Endothelial cell of umbilical vein (primary cell): ENCODE measurements around the gene C9orf153. TPM values are rescaled to one million over a fixed set of nuclear protein-coding genes. Genes with fewer than 3 reads are reported as not detected.
A peak's percentile ranks its signal among the peaks of the same experiment; 100 is the strongest.

Source experiments
- BruUV-seq: library from RNA; stranded (reverse); fragments of 400-500 nt; replicated peaks from 2 replicates; lab custom pipeline; 2021; lab: Mats Ljungman, UMichigan
- CTCF ChIA-PET: fragments of 300-600, 350-600 bp; sonication (Branson Sonifier 250); formaldehyde crosslinking; loops from one replicate; lab custom pipeline; 2021; ENCODE audit warnings: antibody characterized with exemption, inconsistent platforms; lab: Charles Lee
- POLR2A ChIA-PET: fragments of 300-600, 350-600 bp; sonication (Branson Sonifier 250); formaldehyde crosslinking; loops from one replicate; lab custom pipeline; 2021; ENCODE audit warnings: antibody characterized with exemption, inconsistent platforms; lab: Charles Lee
- DNase-seq: peaks from one replicate; pipeline ENCODE4 v3.0.0-alpha.2; 2011; ENCODE audit warnings: low read depth, low spot score
- FAIRE-seq: peaks from 2 replicates; lab custom pipeline; 2011; peaks lifted over from hg19 to GRCh38; lab: Jason Lieb, UNC
- H2AFZ ChIP-seq: 2 replicates; pipeline ENCODE4 v1.6.0; 2012; ENCODE audit warnings: low read depth, low read length, control low read depth, inconsistent platforms
- H3K27ac ChIP-seq: 2 replicates; pipeline ENCODE4 v1.5.1; 2011; ENCODE audit warnings: low read depth, mild to moderate bottlenecking, control low read depth, low read length, moderate library complexity; ENCODE audit not compliant: insufficient read depth
- H3K27me3 ChIP-seq, 2 experiments: 2 replicates each; pipeline versions ENCODE4 v1.6.0 to v1.6.1; 2011; ENCODE audit warnings: low read length in 2 of 2, mixed read lengths in 1 of 2; ENCODE audit not compliant: control insufficient read depth in 2 of 2, insufficient read depth in 2 of 2
- H3K36me3 ChIP-seq, 2 experiments: 2 replicates in 1 of 2; 3 replicates in 1 of 2; pipeline ENCODE4 v1.5.1; 2011; ENCODE audit warnings: low read length in 2 of 2, mild to moderate bottlenecking in 1 of 2, moderate library complexity in 1 of 2; ENCODE audit not compliant: control insufficient read depth in 2 of 2, insufficient read depth in 2 of 2; ENCODE audit errors: extremely low read depth in 1 of 2
- H3K4me1 ChIP-seq: 3 replicates; pipeline ENCODE4 v1.5.1; 2011; ENCODE audit warnings: mild to moderate bottlenecking, low read length; ENCODE audit not compliant: control insufficient read depth, insufficient read depth; ENCODE audit errors: extremely low read depth
- H3K4me2 ChIP-seq: 2 replicates; pipeline ENCODE4 v1.6.1; 2011; ENCODE audit warnings: low read length, control low read depth, mixed read lengths; ENCODE audit not compliant: insufficient read depth
- H3K4me3 ChIP-seq, 3 experiments: fragments of 200-600 bp in 1 of 3; sonication (generic), shearing (Covaris generic) in 1 of 3; replicated peaks in 1 of 3; 2 replicates each; pipeline ENCODE4 v1.5.1; 2011 to 2016; ENCODE audit warnings: control low read depth in 3 of 3, low read length in 3 of 3, mild to moderate bottlenecking in 2 of 3, inconsistent platforms in 1 of 3, low read depth in 1 of 3, moderate library complexity in 1 of 3; ENCODE audit not compliant: insufficient read depth in 1 of 3
- H3K79me2 ChIP-seq: 2 replicates; pipeline ENCODE4 v1.6.0; 2012; ENCODE audit warnings: low read length, inconsistent platforms; ENCODE audit not compliant: control insufficient read depth, insufficient read depth
- H3K9ac ChIP-seq: replicated peaks from 2 replicates; pipeline ENCODE3; 2011; ENCODE audit warnings: low read length, control low read depth; ENCODE audit not compliant: insufficient read depth; ENCODE audit errors: extremely low read depth
- H3K9me1 ChIP-seq: replicated peaks from 3 replicates; pipeline ENCODE4 v1.6.0; 2011; ENCODE audit warnings: mild to moderate bottlenecking, low read length; ENCODE audit not compliant: control insufficient read depth, insufficient read depth; ENCODE audit errors: extremely low read depth
- H3K9me3 ChIP-seq: replicated peaks from 2 replicates; pipeline ENCODE4 v1.5.1; 2012; ENCODE audit warnings: low read length, inconsistent platforms; ENCODE audit not compliant: control insufficient read depth, insufficient read depth
- H4K20me1 ChIP-seq: replicated peaks from 2 replicates; pipeline ENCODE3; 2011; ENCODE audit warnings: mild to moderate bottlenecking, low read length; ENCODE audit not compliant: control insufficient read depth, insufficient read depth; ENCODE audit errors: extremely low read depth
- CTCF ChIP-seq, 2 donors: IDR thresholded peaks; 1 replicate in 1 of 2; 2 replicates in 1 of 2; pipeline ENCODE4 v1.5.1; 2011; ENCODE audit warnings: low read length in 2 of 2, mild to moderate bottlenecking in 2 of 2, moderate library complexity in 2 of 2, control low read depth in 1 of 2, inconsistent platforms in 1 of 2, low read depth in 1 of 2; ENCODE audit not compliant: insufficient read depth in 1 of 2; ENCODE audit errors: extremely low read depth in 1 of 2
- EZH2 ChIP-seq: IDR thresholded peaks from 2 replicates; pipeline ENCODE4 v1.6.1; 2012; ENCODE audit warnings: borderline replicate concordance, low read depth, mild to moderate bottlenecking, moderate library complexity, low read length, inconsistent platforms; ENCODE audit not compliant: severe bottlenecking
- FOS ChIP-seq: IDR thresholded peaks from 2 replicates; pipeline ENCODE4 v1.6.1; 2011; ENCODE audit warnings: mild to moderate bottlenecking, low read length, moderate library complexity, borderline replicate concordance; ENCODE audit not compliant: insufficient read depth
- GATA2 ChIP-seq: IDR thresholded peaks from 2 replicates; pipeline ENCODE4 v1.7.0; 2011; ENCODE audit warnings: low read depth, mild to moderate bottlenecking, moderate library complexity, mixed read lengths, low read length; ENCODE audit not compliant: insufficient read length, insufficient read depth
- JUN ChIP-seq: IDR thresholded peaks from 2 replicates; pipeline ENCODE4 v1.6.1; 2011; ENCODE audit warnings: borderline replicate concordance, low read depth; ENCODE audit not compliant: insufficient read length, insufficient read depth
- MYC ChIP-seq: IDR thresholded peaks from one replicate; pipeline ENCODE4 v1.6.1; 2011; ENCODE audit warnings: mild to moderate bottlenecking, low read depth, low read length
- POLR2A ChIP-seq: IDR thresholded peaks from 2 replicates; pipeline ENCODE4 v1.6.1; 2012; ENCODE audit warnings: low read depth, mild to moderate bottlenecking, control low read depth, low read length
- POLR2AphosphoS5 ChIP-seq: IDR thresholded peaks from 2 replicates; pipeline ENCODE4 v1.6.1; 2012; ENCODE audit warnings: low read depth, mild to moderate bottlenecking, control low read depth, low read length, moderate library complexity; ENCODE audit not compliant: insufficient read depth
- dilution Hi-C: fragments of 300-500 bp; cut with MboI; formaldehyde crosslinking; loops from one replicate; pipeline ENCODE4 v1.15.0; 2019; ENCODE audit warnings: low sequenced_read_pairs; ENCODE audit not compliant: extremely low pct_ligation_motif_present
- intact Hi-C: fragments of 100-400 bp; cut with micrococcal nuclease; formaldehyde crosslinking; loops from one replicate; pipeline ENCODE4 v1.10.0; 2022
- polyA plus RNA-seq, 4 experiments: library from polyadenylated mRNA; depleted of rRNA in 3 of 4; stranded (reverse) in 3 of 4; unstranded in 1 of 4; fragments of >200 nt; gene quantifications; 2 replicates each; pipeline versions ENCODE4 v1.2.1 to v1.2.3, GENCODE V29; 2011 to 2012; ENCODE audit warnings: missing spikeins in 1 of 4
- total RNA-seq: library from RNA; stranded (reverse); gene quantifications from 2 replicates; pipeline ENCODE4 v1.2.3, GENCODE V29; 2021
- TF ChIP-seq, protein P1 (sequence below): IDR thresholded peaks from 2 replicates; pipeline ENCODE4 v1.6.1; 2011; ENCODE audit not compliant: insufficient read depth, insufficient read length

C9orf153 gene
- total and polyA plus RNA-seq, 2 donors (not counting 3 experiments of a cell fraction or from before 2014, with no cell fraction given) = 0.66 TPM; not detected in 1

- peak within 1 kb of the TSS; percentile 77 for H3K9ac ChIP-seq
- intact Hi-C loops (loop anchor here (1.0 to 5.0 kb wide), 4 partner anchors 72 to 665 kb away; partner anchors contain the start of genes GAS1, NAA35 and TUT7), dilution Hi-C loops (no loop called here)
- no peaks in the 10 kb centered on the region for H3K27me3 ChIP-seq
- peak within 1 kb of the TSS; percentile 88 for H3K27ac ChIP-seq
- H3K9me1 ChIP-seq = no peaks in the 10 kb centered on the region
- H3K4me3 ChIP-seq = peak within 1 kb of the TSS; percentile 47 to 84 (median 76)
- FAIRE-seq (peak; percentile 76), DNase-seq (peak; percentile 90)
- ChIA-PET CTCF (interaction anchor here (1.0 kb wide), 1 partner anchor 80 kb away, joined by 4 read pairs; no protein-coding TSS in a partner anchor), POLR2A (interaction anchor here (0.7 kb wide), 1 partner anchor 66 kb away, joined by 3 read pairs; no protein-coding TSS in a partner anchor)
- H2AFZ ChIP-seq = peak within 1 kb of the TSS; percentile 78
- H3K9me3 ChIP-seq = no peaks in the 10 kb centered on the region
- no peaks in the 10 kb centered on the region for H3K36me3 ChIP-seq
- H4K20me1 ChIP-seq = no peaks in the 10 kb centered on the region
- no TSS peak for BruUV-seq
- H3K4me2 ChIP-seq = peak within 1 kb of the TSS; percentile 86
- peaks cover 36% of the 10 kb centered on the region for H3K79me2 ChIP-seq
- TF ChIP-seq GATA2 (no peak), MYC (peak; percentile 81), CTCF (IDR thresholded peaks at IDR 0.05; ENCODE audit: extremely low read depth in 1 of 2, insufficient read depth in 1 of 2, low read depth in 1 of 2, low read length in 2 of 2) (no peak), JUN (no peak), FOS (no peak), POLR2A (peak; percentile 83), EZH2 (no peak), POLR2AphosphoS5 (peak; percentile 78)
- TF ChIP-seq, protein P1, sequence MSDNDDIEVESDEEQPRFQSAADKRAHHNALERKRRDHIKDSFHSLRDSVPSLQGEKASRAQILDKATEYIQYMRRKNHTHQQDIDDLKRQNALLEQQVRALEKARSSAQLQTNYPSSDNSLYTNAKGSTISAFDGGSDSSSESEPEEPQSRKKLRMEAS = peak; percentile 5
- peaks cover 11% of the 10 kb centered on the region for H3K4me1 ChIP-seq
Observed at GRCh38 chr9:86282077-86282978, 22.9 kb upstream of the C9orf153 start, which contains the start of gene ISCA1. Gene ISCA1 (minus strand): TSS chr9:86282538. CDS start chr9:86282458, 80 bp downstream.
